RPMI8226 (cell line): ENCODE data around the gene DUS3L.
"Not testable (repeated sequence)": the region's sequence is repeated elsewhere in the genome, so short reads cannot be mapped to it uniquely, and the experiment has no call there.

Experiments
- DNase-seq: peaks from one replicate; pipeline ENCODE4 v3.0.0-alpha.2; 2015

Gene DUS3L

DNA sequence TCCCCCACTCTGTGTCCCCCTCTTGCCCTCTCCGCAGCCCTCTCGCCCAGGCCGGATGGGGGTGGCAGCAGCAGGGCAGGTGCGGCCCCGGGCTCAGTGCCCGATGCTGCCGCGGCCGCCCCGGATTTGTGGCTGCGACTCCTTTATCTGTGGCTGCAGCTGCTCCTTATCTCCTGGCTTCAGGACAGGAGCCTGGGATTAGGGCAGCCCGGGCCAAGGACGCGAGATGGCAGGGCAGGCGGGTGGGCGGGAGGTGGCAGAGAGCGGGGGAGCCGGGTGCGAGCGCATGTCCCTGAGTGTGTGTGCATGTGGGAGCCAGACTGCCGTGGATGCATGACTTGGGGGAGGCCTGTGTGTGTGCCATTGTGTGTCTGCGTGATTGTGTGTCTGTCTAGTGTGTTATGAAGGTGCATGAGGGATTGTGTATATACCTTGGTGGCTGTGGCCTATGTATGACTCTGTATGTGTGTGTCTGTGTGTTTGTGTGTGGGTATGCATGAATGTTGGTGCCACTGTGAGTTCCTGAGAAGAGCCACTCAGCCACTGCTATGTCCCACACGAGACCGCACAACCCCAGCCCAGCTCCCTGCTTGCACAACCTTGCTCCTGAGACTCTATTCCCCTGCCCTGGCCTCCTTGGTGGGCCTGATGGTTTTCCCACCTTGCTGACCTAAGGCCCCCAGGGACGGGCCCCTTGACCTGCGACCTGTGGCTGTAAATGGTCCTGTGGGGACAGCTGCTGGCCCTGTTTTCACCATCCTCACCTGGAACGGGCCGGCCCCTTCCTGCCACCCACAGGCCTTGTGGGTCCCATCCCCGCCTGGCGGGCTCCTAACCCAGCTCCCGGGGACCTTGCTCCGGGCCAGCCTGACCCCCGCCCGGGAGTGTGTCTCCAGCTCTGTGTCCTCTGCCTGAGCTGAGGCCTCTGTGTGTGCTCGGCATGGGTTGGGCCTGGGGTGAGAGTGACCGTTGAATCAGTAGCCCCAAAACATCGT lies 8.6 kb upstream of the DUS3L start:
- DNase-seq, result no peak

DNA sequence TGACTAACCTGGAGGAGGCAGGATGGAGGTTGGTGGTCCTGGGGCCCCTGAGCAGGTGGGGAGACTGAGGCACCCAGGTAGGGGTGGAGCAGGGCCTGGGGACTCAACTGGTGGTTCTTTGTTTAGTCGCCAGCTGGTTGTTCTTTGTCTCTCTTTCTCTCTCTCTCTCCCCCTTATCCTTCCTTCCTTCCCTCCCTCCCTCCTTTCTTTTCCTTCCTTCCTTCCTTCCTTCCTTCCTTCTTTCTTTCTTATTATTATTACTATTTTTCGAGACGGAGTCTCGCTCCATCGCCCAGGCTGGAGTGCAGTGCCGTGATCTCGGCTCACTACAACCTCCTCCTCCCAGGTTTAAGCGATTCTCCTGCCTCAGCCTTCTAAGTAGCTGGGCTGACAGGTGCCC lies 7.3 kb upstream of the DUS3L start:
- no peak for DNase-seq

DNA sequence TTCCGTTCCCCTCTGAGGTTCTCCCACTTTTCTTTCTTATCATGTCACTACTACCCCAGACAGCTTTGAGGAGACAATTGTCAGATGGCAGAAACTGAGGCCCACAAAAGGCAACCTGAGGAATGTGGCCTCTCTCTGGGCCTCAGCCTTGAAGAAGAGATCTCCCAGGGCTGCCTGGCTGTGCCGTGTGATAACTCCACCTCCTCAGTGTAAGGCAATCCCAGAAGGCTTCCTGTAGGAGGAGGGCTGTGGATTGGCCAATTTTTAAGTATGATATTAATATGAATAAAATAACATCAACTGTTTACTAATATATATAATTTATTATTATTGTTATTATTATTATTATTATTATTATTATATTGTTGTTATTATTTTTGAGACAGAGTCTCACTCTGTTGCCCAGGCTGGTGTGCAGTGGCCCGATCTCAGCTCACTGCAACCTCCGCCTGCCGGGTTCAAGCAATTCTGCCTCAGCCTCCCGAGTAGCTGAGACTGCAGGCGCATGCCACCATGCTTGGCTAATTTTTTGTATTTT lies 4.5 kb upstream of the DUS3L start:
- no peak for DNase-seq

DNA sequence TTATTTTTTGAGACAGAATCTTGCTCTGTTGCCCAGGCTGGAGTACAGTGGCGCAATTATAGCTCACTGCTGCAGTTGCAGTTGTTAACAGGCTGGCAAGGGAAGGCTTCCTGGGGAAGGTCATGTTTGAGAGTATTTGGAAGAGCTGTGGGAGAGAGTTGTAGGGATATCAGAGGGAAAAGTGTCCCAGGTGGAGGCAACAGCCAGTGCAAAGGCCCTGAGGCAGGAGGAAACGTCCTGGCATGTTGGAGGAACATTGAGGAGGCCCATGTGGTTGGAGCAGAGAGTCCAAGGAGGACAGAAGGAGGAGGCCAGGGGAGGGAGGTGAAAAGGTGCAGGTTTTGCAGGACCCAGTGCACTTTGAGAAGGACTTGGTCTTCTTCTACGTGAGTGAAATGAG lies 2.2 kb upstream of the DUS3L start:
- DNase-seq, result no peak

DNA sequence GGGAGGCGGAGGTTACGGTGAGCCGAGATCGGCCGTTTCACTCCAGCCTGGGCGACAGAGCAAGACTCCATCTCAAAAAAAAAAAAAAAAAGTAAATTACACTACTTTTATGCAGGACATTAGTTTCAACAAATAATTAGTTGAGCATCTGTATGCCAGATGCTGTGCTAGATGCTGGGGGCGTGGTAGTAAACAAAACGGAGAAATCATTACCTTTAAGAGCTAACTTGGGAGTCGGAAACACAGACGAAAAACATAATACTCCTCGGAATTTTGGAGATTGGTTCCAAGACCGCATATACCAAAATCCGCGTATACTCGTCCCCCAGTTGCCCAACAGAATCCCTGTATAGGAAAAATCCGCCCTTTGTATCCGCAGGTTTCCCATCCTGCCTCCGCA lies 1.3 kb upstream of the DUS3L start:
- no peak for DNase-seq

DNA sequence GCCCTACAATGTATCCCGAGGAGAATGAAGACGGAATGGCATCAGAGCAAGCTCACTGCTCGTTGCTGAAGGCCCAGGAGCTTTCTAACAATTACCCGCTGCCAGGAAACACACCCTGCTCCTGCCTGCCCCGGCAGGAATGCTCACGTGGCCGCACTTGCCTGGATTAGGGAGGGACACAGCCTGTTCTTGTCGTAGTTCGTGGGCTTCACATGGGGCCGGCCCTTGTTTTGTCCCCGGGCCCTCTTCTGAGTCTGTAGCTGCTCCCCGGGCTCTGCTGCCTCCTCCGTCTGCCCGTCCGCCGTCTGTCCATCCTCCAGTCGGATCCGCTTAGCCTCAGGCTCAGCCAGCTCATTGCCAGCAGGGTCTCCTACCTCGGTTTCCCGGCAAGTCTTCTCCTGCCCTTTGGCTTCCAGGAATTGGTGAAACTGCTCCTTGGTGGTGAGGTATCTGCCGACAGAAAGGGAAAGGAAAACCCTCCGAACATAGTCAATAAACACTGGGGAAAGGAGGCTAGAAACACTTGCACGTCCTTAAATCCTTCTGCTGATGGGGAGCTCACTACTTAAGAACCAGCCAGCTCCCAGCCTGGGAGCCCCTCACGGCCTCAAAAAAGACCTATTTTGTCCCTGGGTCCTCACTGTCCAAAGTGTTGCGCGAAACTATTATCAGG lies 941 bp downstream of the DUS3L start:
- no peak for DNase-seq

DNA sequence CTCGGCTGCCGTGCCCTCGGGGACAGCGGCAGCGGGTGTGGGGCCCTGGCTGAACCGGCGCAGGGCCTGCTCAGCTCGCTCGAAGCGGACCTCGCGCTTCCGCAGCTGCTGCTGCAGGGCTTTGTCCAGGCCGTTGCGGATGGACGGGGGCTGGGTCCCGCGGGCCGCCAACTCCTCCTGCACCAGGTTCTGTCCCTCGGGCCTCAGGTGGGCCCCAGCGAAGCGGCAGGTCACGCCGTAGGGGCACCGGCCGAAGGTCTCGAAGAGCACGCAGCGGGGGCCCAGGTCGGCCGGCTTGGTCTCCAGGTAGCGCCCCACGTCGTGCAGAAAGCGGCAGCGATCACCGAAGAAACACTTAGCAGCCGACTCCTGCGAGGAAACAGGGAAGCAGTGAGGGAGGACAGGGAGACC lies 1.6 kb downstream of the DUS3L start:
- DNase-seq, result no peak

DNA sequence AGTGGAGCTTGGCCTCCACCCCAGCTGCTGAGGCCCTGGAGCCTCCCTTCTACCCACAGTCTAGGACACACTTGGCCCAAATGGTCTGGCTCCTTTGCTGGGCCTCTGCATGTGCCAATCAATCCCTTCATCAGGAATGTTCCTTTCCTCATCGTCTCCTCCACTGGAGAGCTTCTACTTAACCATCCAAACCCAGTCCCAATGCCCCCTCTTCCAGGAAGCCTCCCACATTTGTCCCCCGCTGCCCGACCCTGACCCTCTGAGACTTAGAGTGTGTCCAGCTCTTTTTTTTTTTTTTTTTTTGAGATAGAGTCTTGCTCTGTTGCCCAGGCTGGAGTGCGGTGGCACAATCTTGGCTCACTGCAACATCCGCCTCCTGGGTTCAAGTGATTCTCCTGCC lies 2.5 kb downstream of the DUS3L start:
- DNase-seq, result no peak

DNA sequence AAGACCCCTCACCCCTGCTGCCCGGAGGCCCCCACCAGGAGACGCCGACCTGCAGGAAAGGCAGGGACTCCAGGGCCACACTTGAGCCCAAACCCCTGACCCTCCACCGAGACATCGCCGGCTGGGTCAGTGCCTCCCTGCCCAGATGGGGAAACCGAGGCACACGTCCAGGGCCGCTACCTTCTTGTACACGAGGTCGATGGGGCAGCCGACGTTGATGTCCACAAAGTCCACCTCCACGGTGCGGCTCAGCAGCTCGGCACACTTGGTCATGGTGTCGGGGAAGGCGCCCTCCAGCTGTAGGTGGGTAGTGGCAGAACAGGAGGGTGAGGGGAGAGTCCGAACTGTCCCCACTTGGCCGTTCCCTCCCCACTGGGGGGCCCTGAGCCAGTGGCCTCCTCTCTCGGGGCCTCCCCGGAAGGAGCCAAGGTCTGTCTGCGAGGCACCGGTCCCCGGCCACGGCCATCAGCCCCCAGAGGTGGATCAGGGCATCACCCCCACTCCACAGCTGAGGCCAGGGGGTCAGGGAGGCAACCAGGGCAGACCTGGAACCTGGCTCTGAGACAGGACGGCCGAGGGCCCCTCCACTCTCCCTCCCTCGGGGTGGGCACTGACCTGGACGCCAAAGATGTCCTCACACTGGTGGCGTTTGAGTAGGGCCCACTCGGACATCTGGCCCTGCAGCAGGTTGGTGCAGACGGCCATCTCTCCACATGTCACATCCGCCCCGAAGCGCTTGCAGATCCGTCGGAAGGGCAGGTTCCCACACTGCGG lies 3.4 kb downstream of the DUS3L start:
- no peak for DNase-seq

DNA sequence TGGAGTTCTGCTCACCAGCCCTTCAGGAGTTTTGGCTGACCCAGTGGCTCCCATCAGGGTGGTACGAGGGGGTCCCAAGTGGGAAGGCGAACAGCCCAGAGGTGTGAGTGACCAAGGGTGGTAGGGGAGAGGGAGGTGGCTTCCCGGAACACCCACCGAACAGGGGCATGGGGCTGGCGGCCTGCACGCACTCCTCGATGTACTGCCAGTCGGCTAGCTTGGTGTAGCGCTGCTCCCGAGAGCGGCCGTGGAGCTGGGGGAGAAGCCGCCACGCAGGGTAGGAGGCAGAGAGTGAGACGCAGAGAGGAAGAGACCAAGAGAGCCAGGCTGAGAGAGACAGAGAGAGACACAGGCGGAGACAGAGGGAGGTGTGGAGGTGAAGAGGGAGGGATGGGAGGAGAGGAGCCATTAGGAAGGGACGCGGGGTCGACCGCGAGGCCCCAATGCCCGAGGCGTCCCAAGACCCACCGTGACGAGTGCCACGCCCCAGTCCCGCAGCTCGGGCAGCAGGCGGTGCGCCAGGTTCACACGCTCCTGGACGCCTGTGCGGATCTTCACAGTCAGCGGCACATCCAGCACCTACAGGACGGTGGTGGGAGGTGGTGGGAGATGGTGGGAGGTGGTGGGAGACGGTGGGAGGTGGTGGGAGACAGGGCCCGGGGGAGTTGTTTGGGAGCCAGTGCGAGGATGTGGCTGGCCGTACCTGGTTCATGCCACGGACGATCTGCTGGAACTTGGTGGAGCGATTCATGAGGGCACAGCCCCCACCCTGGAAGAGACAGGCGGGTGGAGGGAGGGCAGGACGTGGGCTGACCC lies 4.2 kb downstream of the DUS3L start:
- no peak for DNase-seq

DNA sequence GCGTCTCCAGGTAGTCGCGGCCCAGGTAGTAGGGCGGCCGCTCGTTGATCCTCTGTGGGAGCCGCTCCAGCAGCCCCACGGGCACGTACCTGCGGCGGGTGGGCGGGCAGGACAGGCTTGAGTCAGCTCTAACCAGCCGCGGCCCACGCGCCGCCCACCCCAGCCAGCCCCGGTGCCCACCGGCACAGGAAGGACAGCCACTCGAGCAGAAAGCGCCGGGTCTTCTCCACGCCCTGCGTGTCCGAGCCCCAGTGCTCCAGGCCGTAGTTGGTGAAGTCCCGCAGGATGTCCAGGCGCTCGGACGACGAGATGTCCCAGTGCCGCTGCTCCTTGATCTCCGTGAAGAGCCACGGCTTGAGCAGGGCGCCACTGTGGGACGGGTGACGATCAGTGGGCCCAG lies 5.5 kb downstream of the DUS3L start:
- DNase-seq, result no peak

DNA sequence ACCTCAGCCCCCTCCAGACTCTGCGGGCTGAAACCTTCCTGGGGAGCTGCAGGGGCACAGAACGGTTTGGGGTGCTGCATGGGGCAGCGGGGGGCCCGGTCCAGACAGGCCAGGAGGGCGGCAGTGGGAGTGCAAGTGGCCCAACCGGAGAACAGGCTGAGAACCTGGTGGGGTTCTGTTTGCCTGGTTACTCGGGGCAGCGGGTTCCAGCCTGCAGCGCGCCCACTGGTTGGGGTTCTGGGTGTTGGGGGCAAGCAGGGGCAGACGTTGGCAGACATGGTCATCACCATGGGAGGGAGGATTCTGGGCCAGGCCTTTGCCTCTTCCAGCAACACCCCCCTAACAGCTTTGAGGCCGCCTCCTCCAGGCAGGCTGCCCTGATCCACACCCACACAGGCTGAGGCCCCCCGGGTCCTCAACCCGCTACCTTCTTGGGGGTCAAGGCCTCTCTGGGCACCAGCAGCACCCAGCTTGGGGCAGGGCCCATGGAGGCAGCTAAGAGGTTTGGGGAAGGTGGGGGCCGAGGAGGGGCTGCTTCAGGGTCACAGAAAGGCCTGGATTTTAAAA lies 6.3 kb downstream of the DUS3L start, which contains the start of gene PRR22:
Gene PRR22 (minus strand): TSS at position 166 of the 567 bp plus-strand sequence. CDS start 86 bp downstream, at position 80.
- DNase-seq, result no peak

DNA sequence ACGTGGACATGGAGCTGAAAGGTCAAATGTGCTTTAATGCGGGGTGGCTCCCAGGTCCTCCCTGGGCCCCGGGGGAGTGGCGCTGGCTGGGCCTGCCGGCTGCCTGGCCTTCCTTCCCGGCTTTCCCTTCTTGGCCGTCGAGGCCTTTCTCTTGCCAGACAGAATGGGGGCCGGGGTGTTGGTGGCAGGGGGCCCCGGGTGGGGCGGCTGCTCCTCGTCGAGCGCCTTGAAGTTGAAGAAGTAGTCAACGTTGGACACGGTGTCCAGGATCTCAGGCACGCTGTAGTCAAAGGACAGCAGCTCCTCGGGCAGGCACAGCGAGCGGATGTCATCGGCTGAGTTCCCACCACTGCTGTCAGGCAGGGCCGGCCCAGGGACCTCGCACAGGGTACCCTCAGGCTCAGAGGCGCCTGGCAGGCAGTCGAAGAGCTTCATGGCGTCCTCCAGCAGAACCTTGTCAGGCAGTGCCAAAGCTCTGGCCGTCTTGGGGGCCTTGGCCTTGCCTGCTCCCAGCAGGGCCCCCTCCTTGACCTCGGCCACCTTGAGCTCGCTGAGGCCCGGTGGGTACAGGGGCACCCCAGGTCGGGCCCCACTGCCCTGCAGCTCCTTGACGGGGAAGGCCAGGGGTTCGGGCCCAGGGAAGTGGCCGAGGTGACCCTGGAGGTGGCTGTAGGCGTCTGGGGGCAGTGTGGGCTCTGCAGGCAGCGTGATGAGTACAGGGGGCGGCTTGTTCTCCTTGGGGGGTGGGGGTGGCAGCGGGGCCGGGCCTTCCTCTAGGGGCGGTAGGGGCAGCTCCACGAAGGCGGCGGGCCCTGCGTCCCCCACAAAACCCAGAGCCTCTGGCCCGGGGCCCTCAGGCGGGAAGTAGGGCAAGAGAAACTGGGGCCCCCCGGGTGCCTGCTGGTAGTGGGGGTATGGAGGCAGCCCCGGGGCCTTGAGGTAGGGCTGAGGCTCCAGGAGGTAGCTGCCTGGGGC lies 7.7 kb downstream of the DUS3L start:
- DNase-seq, result no peak

DNA sequence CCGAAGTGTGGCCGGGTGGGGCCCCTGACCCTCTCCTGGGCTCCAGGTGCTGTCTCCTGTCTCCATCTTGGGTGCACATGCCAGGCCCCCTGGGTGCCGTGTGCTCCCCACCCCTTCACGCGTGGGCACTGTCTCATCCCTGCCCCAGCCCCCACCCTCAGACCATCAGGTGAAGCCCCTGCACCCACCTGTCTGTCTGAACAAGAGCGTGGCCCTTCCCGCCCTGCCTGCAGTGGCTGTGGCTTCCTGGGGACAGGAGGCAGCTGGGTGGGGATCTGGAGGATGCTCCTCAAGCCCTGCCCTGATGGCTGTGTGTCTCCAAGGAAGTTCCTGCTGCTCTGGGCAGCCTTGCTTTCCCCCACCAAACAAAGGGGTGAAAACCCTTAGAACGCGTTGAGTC lies 8.6 kb downstream of the DUS3L start:
- DNase-seq, result no peak

DNA sequence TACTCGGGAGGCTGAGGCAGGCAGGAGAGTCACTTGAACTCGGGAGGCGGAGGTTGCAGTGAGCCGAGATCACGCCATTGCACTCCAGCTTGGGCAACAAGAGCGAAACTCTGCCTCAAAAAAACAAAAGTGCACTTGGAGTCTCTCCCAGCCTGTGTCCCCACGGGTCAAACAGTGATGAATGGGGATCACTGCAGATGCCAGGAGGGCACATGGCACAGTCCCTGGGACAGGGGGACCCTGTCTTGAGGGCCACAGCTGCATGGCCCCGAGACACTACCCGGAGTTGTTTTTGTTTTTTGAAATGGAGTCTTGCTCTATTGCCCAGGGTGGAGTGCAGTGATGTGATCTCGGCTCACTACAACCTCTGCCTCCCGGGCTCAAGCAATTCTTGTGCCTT lies 10.0 kb downstream of the DUS3L start:
- not testable (repeated sequence) for DNase-seq

DNA sequence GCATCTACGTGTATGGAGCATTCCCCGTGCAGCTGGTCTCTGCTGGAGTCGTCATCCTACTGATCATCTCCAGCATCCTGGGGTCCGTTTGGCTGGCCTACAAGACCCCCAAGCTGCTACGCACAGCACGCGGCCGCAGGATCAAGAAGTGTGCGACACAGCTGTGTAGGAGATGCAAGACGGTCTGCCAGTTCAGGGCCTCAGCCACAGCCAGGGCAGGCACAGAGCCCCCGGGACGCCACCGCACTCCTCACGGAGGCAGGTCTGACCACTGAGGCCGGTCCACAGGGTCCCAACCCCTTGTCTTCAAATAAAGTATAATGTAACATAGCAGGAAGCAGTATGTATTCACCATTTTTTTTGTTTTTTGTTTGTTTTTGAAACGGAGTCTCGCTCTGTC lies 12.6 kb downstream of the DUS3L start:
- DNase-seq, result no peak

DNA sequence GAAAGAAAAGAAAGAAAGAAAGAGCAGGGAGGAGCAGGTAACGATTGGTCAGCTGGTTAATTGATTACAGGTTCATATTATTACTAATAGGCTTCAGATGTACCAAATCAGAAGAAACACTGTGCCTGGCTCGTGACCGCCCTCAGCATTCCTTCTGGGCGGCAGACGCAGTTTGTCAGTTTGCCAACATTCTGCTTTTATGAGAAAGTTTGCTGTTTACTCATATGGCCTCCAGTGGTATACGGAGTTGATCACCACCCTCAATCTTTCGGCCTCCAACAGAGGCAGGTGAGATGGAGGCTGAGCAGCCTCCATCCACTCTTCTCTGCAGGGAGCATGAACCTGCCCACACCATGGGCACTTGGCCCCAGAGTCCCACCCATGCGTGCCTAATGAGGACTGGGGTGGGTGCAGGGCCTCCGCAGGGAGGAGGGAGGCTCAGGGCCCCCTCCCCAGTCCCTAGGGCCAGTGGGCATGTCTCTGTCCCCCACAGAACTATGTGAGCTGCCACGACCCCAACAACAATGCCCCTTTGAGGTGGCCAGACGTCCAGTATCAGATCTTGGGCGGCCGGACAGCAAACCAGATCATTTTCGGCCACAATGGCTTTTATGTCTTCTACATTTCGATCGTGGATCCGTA lies 15.2 kb downstream of the DUS3L start:
- DNase-seq, result no peak

DNA sequence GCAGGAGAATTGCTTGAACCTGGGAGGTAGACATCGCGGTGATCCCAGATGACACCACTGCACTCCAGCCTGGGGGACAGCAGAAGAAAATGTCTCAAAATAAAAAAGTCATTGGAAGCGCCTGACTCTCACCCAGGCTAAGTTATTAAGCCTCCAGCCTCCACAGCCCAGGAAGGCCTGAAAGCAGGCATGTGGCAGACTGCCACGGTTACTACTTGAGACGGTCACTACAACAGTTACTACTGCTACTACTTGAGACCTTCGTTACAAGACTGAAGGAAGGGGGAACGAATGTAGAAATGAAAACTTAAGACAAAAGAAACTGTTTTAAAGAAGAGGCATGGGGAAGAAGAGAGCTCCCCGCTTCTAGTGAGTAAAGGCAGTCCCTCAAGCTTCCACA lies 16.0 kb downstream of the DUS3L start:
- no peak for DNase-seq

DNA sequence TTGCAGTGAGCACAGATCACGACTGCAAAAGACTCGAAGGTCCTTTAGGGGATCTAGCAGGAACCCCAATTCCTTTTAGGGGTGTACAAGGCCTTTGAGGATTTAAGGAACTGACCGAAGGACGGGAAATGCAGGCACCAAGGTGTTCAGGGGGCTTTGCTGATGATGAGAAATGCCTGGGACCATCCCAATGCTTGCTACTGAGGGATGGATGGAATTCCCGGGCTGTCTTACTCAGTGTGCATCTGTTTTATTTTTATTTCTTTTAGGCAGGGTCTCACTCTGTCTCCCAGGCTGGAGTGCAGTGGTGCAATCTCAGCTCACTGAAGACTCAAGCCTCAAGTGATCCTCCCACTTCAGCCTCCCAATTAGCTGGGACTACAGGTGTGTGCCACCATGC lies 17.7 kb downstream of the DUS3L start:
- no peak for DNase-seq

DNA sequence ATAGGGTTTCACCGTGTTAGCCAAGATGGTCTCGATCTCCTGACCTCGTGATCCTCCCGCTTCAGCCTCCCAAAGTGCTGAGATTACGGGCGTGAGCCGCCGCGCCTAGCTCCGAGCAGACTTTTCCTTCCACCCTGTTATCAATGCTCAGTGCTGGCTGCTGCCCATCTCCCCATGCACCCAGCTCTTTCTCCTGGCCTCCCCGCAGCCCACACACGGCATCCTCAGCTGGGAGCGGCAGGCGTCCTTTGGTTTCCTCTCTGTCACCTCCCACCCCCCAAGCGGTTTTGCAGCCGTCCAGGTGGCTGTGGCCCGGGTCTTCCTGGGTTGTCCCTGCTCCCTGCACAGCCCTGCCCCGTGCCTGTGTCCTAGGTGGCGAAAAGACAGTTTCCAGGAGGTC lies 18.5 kb downstream of the DUS3L start:
- no peak for DNase-seq
